Endodermal cell (in vitro differentiated cells): ENCODE data around the gene ROBO1. TPM values are rescaled to one million over a fixed set of nuclear protein-coding genes. Genes with fewer than 3 reads are reported as not detected.

Experiments used
- DNase-seq: peaks from one replicate; pipeline ENCODE4 v3.0.0-alpha.2; 2017
- H3K27ac ChIP-seq: 2 replicates; pipeline ENCODE4 v1.5.1; 2013; ENCODE audit warnings: mild to moderate bottlenecking, low read depth, low read length, moderate library complexity
- H3K27me3 ChIP-seq: 2 replicates; pipeline ENCODE4 v1.6.1; 2013; ENCODE audit warnings: mild to moderate bottlenecking, low read length, moderate library complexity; ENCODE audit not compliant: insufficient read depth, control insufficient read depth, poor library complexity, severe bottlenecking
- H3K36me3 ChIP-seq: 2 replicates; pipeline ENCODE4 v1.7.0; 2013; ENCODE audit warnings: mild to moderate bottlenecking, low read length, moderate library complexity; ENCODE audit not compliant: control insufficient read depth, insufficient read depth
- H3K4me1 ChIP-seq: one replicate; pipeline ENCODE4 v1.7.0; 2013; ENCODE audit warnings: low read length; ENCODE audit not compliant: control insufficient read depth, insufficient read depth
- H3K4me3 ChIP-seq: 2 replicates; pipeline ENCODE4 v1.5.1; 2013; ENCODE audit warnings: mild to moderate bottlenecking, low read length, moderate library complexity
- H3K9ac ChIP-seq: 2 replicates; pipeline ENCODE4 v1.6.1; 2013; ENCODE audit warnings: mild to moderate bottlenecking, low read length, moderate library complexity; ENCODE audit not compliant: poor library complexity, severe bottlenecking; ENCODE audit errors: extremely low read depth
- H3K9me3 ChIP-seq: 2 replicates; pipeline ENCODE4 v1.6.1; 2013; ENCODE audit warnings: mild to moderate bottlenecking, low read length, moderate library complexity; ENCODE audit not compliant: control insufficient read depth
- H3K27ac Mint-ChIP-seq: 2 replicates; pipeline ENCODE4 v1.8.0; 2020; ENCODE audit warnings: mixed read lengths
- H3K27me3 Mint-ChIP-seq: 2 replicates; pipeline ENCODE4 v1.8.0; 2021; ENCODE audit warnings: mild to moderate bottlenecking, mixed read lengths; ENCODE audit not compliant: insufficient read depth
- H3K36me3 Mint-ChIP-seq: 2 replicates; pipeline ENCODE4 v1.8.0; 2020; ENCODE audit warnings: low read depth, mixed read lengths
- H3K4me1 Mint-ChIP-seq: 2 replicates; pipeline ENCODE4 v1.8.0; 2020; ENCODE audit warnings: mixed read lengths
- H3K4me3 Mint-ChIP-seq: 2 replicates; pipeline ENCODE4 v1.8.0; 2020; ENCODE audit warnings: mild to moderate bottlenecking, moderate library complexity, mixed read lengths
- H3K9me3 Mint-ChIP-seq: 2 replicates; pipeline ENCODE4 v1.8.0; 2020; ENCODE audit warnings: mild to moderate bottlenecking, mixed read lengths
- WGBS, 2 experiments: methylation state at CpG; one replicate each; pipeline versions ENCODE4 v1.1.5 to v1.1.7; 2013; ENCODE audit warnings: missing lambda C conversion rate in 2 of 2, mixed read lengths in 1 of 2; ENCODE audit not compliant: insufficient coverage in 1 of 2, insufficient read length in 1 of 2; 5-methylcytosine and 5-hydroxymethylcytosine counted together
- total RNA-seq, 2 donors: library from RNA; stranded (reverse); fragmentation: NEBNext Ultra II Directional in 1 of 2; extraction: Animal tissue kit (Norgen Biotek cat#: 25700) in 1 of 2; gene quantifications; 2 replicates in 1 of 2; 3 replicates in 1 of 2; pipeline ENCODE4 v1.2.1, GENCODE V29; 2021
- TF ChIP-seq, protein P1 (sequence below): fragments of 200-600 bp; sonication (generic); conservative IDR thresholded peaks from 2 replicates; pipeline ENCODE4 v1.5.0; 2021; ENCODE audit warnings: antibody characterized with exemption, mild to moderate bottlenecking

Gene ROBO1
- total RNA-seq, 2 donors from 2014 or later, result 74.8 to 75.9 TPM

GRCh38 chr3:79534727-79535126 is 233.1 kb downstream of the ROBO1 start:
- no peaks in the 10 kb centered on the region for H3K27me3 ChIP-seq
- Mint-ChIP-seq H3K9me3 (no peaks in the 10 kb centered on the region), H3K4me1 (peaks cover 9% of the 10 kb centered on the region), H3K27ac (no peak overlapping the region), H3K27me3 (no peaks in the 10 kb centered on the region), H3K4me3 (no peak overlapping the region), H3K36me3 (no peaks in the 10 kb centered on the region)
- H3K36me3 ChIP-seq, result no peaks in the 10 kb centered on the region
- no peak overlapping the region for H3K4me3 ChIP-seq
- TF ChIP-seq, protein P1, sequence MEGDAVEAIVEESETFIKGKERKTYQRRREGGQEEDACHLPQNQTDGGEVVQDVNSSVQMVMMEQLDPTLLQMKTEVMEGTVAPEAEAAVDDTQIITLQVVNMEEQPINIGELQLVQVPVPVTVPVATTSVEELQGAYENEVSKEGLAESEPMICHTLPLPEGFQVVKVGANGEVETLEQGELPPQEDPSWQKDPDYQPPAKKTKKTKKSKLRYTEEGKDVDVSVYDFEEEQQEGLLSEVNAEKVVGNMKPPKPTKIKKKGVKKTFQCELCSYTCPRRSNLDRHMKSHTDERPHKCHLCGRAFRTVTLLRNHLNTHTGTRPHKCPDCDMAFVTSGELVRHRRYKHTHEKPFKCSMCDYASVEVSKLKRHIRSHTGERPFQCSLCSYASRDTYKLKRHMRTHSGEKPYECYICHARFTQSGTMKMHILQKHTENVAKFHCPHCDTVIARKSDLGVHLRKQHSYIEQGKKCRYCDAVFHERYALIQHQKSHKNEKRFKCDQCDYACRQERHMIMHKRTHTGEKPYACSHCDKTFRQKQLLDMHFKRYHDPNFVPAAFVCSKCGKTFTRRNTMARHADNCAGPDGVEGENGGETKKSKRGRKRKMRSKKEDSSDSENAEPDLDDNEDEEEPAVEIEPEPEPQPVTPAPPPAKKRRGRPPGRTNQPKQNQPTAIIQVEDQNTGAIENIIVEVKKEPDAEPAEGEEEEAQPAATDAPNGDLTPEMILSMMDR, result no peak
- H3K9ac ChIP-seq, result no peak overlapping the region
- no peak overlapping the region for H3K27ac ChIP-seq
- H3K9me3 ChIP-seq, result no peaks in the 10 kb centered on the region
- H3K4me1 ChIP-seq, result no peaks in the 10 kb centered on the region
- DNase-seq, result no peak
- WGBS, 2 experiments, result 46% methylated on average over 4 of the region's 4 CpGs; no CpG with 5 or more reads in 1 of the 2 experiments

- H3K9me3 Mint-ChIP-seq, result no peaks in the 10 kb centered on the region
- Histone ChIP-seq H3K4me3 (no peak overlapping the region), H3K36me3 (no peaks in the 10 kb centered on the region), H3K27me3 (no peaks in the 10 kb centered on the region), H3K27ac (no peak overlapping the region), H3K9me3 (no peaks in the 10 kb centered on the region), H3K4me1 (no peaks in the 10 kb centered on the region), H3K9ac (no peak overlapping the region)
- H3K4me1 Mint-ChIP-seq, result peaks cover 9% of the 10 kb centered on the region
- TF ChIP-seq, protein P1, result no peak
- H3K4me3 Mint-ChIP-seq, result no peak overlapping the region
- no peaks in the 10 kb centered on the region for H3K27me3 Mint-ChIP-seq
- no peaks in the 10 kb centered on the region for H3K36me3 Mint-ChIP-seq
- no peak for DNase-seq
- H3K27ac Mint-ChIP-seq, result no peak overlapping the region
- 66% methylated on average over 4 to 7 of the region's 8 CpGs for WGBS, 2 experiments
These were observed 236.1 kb downstream of the ROBO1 start for GRCh38 chr3:79531566-79532295.

GRCh38 chr3:79521221-79521848 is 246.5 kb downstream of the ROBO1 start:
- Mint-ChIP-seq H3K36me3 (no peaks in the 10 kb centered on the region), H3K9me3 (no peaks in the 10 kb centered on the region), H3K4me1 (peaks cover 1% of the 10 kb centered on the region), H3K27me3 (no peaks in the 10 kb centered on the region), H3K27ac (no peak overlapping the region), H3K4me3 (no peak overlapping the region)
- no peak for DNase-seq
- no peak overlapping the region for H3K27ac ChIP-seq
- no peaks in the 10 kb centered on the region for H3K4me1 ChIP-seq
- H3K27me3 ChIP-seq, result no peaks in the 10 kb centered on the region
- no peak overlapping the region for H3K4me3 ChIP-seq
- 28% methylated on average over 7 of the region's 8 CpGs; no CpG with 5 or more reads in 1 of the 2 experiments for WGBS, 2 experiments
- no peaks in the 10 kb centered on the region for H3K9me3 ChIP-seq
- H3K36me3 ChIP-seq, result no peaks in the 10 kb centered on the region
- TF ChIP-seq, protein P1, result peak; percentile 85
- no peak overlapping the region for H3K9ac ChIP-seq
